Natural killer cell treated with Interleukin-12 subunit alpha and Interleukin-12 subunit beta and Interleukin-15 and Interleukin-18, amount 100 ng/mL, for 72 hours (primary cell): ENCODE results near the gene BTBD9. TPM values are rescaled to one million over a fixed set of nuclear protein-coding genes. Genes with fewer than 3 reads are reported as not detected.

Experiments
- ATAC-seq, 2 donors: fragments of 150-1000 bp; cut with Tn5 transposase in 1 of 2; sonication (Bioruptor Pico), chemical (Tn5 transposase) in 1 of 2; 2 replicates each; pipeline ENCODE4 v1.10.0; 2021
- DNase-seq: peaks from one replicate; pipeline ENCODE4 v3.0.0; 2022; ENCODE audit warnings: low spot score
- H3K27ac Mint-ChIP-seq, 2 donors: 1 replicate in 1 of 2; 2 replicates in 1 of 2; pipeline ENCODE4 v1.8.0; 2022; ENCODE audit warnings: mixed read lengths in 2 of 2, mild to moderate bottlenecking in 1 of 2, moderate library complexity in 1 of 2
- H3K27me3 Mint-ChIP-seq, 2 donors: 1 replicate in 1 of 2; 2 replicates in 1 of 2; pipeline ENCODE4 v1.8.0; 2022; ENCODE audit warnings: mixed read lengths in 2 of 2
- H3K36me3 Mint-ChIP-seq: one replicate; pipeline ENCODE4 v1.8.0; 2022; ENCODE audit warnings: mixed read lengths
- H3K4me1 Mint-ChIP-seq, 2 donors: 1 replicate in 1 of 2; 2 replicates in 1 of 2; pipeline ENCODE4 v1.8.0; 2022; ENCODE audit warnings: low read depth in 2 of 2, mixed read lengths in 2 of 2, mild to moderate bottlenecking in 1 of 2
- H3K4me3 Mint-ChIP-seq: one replicate; pipeline ENCODE4 v1.8.0; 2022; ENCODE audit warnings: mixed read lengths
- H3K9me3 Mint-ChIP-seq: 2 replicates; pipeline ENCODE4 v1.8.0; 2022; ENCODE audit warnings: mixed read lengths
- total RNA-seq, 2 donors: library from RNA; stranded (reverse); gene quantifications; one replicate each; pipeline ENCODE4 v1.2.3, GENCODE V29; 2022

Gene BTBD9
- total RNA-seq, 2 donors from 2014 or later = 27.7 to 34.2 TPM

GRCh38 chr6:38213251-38213658, 426.5 kb downstream of the BTBD9 start:
- no peaks in the 10 kb centered on the region for H3K9me3 Mint-ChIP-seq
- no peak for ATAC-seq
- H3K4me1 Mint-ChIP-seq = peaks cover 4 to 6% of the 10 kb centered on the region in 2 donors
- no peak overlapping the region for H3K27ac Mint-ChIP-seq
- no peaks in the 10 kb centered on the region for H3K36me3 Mint-ChIP-seq
- H3K4me3 Mint-ChIP-seq = no peak overlapping the region
- no peak for DNase-seq
- H3K27me3 Mint-ChIP-seq = no peaks in the 10 kb centered on the region

DNA sequence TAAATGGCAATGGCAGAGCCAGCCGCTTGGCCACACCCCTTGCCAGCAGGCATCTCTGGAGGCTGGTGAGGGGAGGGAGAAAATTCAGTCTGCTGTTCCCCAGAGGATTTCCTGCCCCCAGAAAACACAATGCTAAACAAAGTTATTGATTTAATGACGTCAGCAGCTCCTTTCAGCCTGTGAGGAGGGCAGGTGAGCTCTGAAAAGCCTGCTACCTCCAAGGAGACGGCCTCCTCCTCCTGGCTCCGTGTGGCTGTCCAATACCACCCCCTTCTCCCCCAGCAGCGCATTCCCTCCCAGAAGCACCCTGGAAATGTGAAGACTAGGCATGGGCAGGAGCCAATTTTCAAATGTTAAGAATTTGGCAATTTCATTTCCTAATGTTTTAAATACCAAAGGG, 427.1 kb downstream of the BTBD9 start:
- ATAC-seq (no peak), DNase-seq (no peak)
- peaks cover 4 to 6% of the 10 kb centered on the region in 2 donors for H3K4me1 Mint-ChIP-seq
- no peak overlapping the region for H3K27ac Mint-ChIP-seq
- no peak overlapping the region for H3K4me3 Mint-ChIP-seq
- H3K9me3 Mint-ChIP-seq = no peaks in the 10 kb centered on the region
- no peaks in the 10 kb centered on the region for H3K27me3 Mint-ChIP-seq
- H3K36me3 Mint-ChIP-seq = no peaks in the 10 kb centered on the region

GRCh38 chr6:38212116-38212515, 427.6 kb downstream of the BTBD9 start:
- Mint-ChIP-seq H3K4me1 (peaks cover 4 to 6% of the 10 kb centered on the region in 2 donors), H3K36me3 (no peaks in the 10 kb centered on the region), H3K9me3 (no peaks in the 10 kb centered on the region), H3K4me3 (no peak overlapping the region), H3K27me3 (no peaks in the 10 kb centered on the region), H3K27ac (no peak overlapping the region)
- no peak for DNase-seq
- ATAC-seq = no peak

- Mint-ChIP-seq H3K27ac (peak overlapping the region in 1 of 2 donors; percentile 7), H3K4me1 (peaks cover 4 to 6% of the 10 kb centered on the region in 2 donors), H3K36me3 (no peaks in the 10 kb centered on the region), H3K9me3 (no peaks in the 10 kb centered on the region), H3K27me3 (no peaks in the 10 kb centered on the region), H3K4me3 (no peak overlapping the region)
- no peak for ATAC-seq
- DNase-seq = no peak
Measured at GRCh38 chr6:38209371-38210260, 430.1 kb downstream of the BTBD9 start.

DNA sequence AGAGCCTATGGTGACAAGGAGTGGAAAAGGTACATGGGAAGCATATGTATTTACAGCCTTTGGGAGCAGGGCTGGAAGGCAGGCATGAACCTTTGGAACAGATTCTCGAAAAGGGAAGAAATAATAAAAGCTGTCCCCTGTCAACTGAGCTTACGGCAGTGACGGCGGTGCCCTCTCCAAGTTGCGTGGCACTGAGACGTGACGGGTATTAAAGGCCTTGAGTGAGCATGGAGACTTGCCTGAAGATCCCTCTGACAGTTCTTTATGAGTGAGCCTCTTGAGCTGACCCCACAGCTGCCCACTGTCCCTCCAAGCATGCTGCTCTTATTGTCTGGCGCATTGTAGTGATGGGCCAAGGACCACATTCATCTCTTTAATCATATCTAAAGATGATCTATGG, 431.7 kb downstream of the BTBD9 start:
- no peak for DNase-seq
- Mint-ChIP-seq H3K27me3 (no peaks in the 10 kb centered on the region), H3K4me1 (peaks cover 4 to 6% of the 10 kb centered on the region in 2 donors), H3K36me3 (no peaks in the 10 kb centered on the region), H3K4me3 (no peak overlapping the region), H3K9me3 (no peaks in the 10 kb centered on the region), H3K27ac (no peak overlapping the region)
- no peak for ATAC-seq

DNA sequence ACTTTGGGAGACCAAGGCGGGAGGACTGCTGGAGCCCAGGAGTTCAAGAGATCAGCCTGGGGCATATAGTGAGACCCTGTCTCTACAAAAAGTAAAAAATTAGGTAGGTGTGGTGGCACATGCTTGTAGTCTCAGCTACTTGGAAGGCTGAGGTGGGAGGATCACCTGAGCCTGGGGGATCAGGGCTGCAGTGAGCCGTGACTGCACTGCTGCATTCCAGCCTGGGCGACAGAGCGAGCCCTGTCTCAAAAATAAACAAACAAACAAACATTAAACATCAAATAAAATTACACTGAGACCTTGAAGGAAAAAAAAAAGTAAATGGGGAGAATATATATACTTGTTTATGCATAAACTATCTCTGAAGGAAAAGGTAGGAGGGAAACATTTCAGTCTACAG, 432.4 kb downstream of the BTBD9 start:
- H3K27me3 Mint-ChIP-seq = no peaks in the 10 kb centered on the region
- H3K4me3 Mint-ChIP-seq = no peak overlapping the region
- H3K9me3 Mint-ChIP-seq = no peaks in the 10 kb centered on the region
- no peaks in the 10 kb centered on the region for H3K36me3 Mint-ChIP-seq
- no peak overlapping the region for H3K27ac Mint-ChIP-seq
- DNase-seq = no peak
- ATAC-seq = no peak
- H3K4me1 Mint-ChIP-seq = peaks cover 4 to 6% of the 10 kb centered on the region in 2 donors

DNA sequence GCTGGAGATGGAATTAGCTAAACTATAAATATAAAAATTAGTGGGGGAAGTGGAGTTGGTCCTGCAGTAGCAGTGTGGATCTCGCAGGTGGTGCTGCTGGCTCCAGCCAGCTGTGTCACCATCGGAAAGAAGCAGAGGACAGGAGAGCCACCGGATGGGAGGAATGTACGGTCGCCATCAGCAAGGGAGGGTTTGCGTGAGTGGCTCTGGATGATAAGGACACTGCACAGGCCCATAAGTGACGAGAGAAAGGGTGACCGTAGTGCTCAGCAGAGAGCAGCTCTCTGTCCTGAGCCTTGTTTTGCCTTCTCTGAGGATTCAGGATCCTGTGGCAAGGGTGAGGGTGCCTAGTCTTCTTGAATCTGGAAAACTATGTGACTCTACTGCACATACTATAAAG, 441.5 kb downstream of the BTBD9 start:
- H3K27me3 Mint-ChIP-seq = no peaks in the 10 kb centered on the region
- no peak overlapping the region for H3K27ac Mint-ChIP-seq
- ATAC-seq (no peak), DNase-seq (no peak)
- H3K36me3 Mint-ChIP-seq = no peaks in the 10 kb centered on the region
- H3K9me3 Mint-ChIP-seq = no peaks in the 10 kb centered on the region
- H3K4me1 Mint-ChIP-seq = peaks cover 5 to 8% of the 10 kb centered on the region in 2 donors
- H3K4me3 Mint-ChIP-seq = no peak overlapping the region

DNA sequence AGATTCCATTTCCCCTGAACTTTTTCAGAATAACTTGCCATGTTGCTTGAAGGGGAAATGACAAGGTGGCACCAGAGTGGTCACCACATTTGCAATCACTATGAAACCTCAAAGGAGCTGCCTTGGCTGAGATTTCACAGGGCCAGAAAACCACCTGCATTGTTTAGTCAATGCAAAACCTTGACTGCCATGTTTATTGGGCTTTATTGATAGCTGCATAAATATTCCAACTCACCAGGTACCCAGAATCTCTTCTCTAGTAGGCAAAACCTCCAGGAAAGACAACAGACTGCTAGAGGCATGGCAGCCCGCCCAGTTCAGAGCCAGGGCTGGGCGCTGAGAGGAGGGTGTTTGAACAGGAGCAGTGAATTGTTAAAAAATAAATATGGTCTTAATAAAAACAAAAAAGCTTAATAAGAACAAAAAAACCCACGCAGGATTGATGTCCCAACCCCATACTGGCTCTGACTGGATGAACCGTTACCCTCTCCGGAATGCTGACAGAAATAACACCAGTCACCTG, 444.6 kb downstream of the BTBD9 start:
- H3K4me3 Mint-ChIP-seq = no peak overlapping the region
- DNase-seq (no peak), ATAC-seq (no peak)
- H3K9me3 Mint-ChIP-seq = no peaks in the 10 kb centered on the region
- no peaks in the 10 kb centered on the region for H3K27me3 Mint-ChIP-seq
- no peak overlapping the region for H3K27ac Mint-ChIP-seq
- no peaks in the 10 kb centered on the region for H3K36me3 Mint-ChIP-seq
- H3K4me1 Mint-ChIP-seq = peaks cover 5 to 8% of the 10 kb centered on the region in 2 donors

DNA sequence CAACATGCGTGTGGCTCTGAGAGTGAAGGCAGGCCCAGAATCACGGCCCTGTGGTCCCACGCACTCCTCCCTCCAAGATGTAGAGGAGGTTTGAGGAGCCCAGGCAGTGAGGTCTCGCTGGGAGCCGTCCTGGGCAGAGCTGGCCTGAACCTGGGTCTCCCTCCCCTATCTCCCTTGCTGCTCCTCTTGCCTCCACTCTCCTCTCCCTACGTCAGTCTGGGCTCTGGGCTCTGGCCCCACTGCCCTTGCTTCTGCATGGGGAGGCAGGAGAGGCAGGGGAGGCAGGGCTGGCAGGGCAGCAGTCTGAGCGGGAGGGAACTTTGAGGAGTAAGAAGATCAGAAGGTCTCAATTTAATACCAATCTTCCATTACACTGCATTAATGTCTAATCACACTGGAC, 445.1 kb downstream of the BTBD9 start:
- no peaks in the 10 kb centered on the region for H3K27me3 Mint-ChIP-seq
- H3K4me3 Mint-ChIP-seq = no peak overlapping the region
- no peak overlapping the region for H3K27ac Mint-ChIP-seq
- no peaks in the 10 kb centered on the region for H3K36me3 Mint-ChIP-seq
- ATAC-seq (peak in 1 of 2 donors; percentile 52), DNase-seq (no peak)
- H3K4me1 Mint-ChIP-seq = peaks cover 5 to 8% of the 10 kb centered on the region in 2 donors
- no peaks in the 10 kb centered on the region for H3K9me3 Mint-ChIP-seq

- H3K9me3 Mint-ChIP-seq = no peaks in the 10 kb centered on the region
- no peaks in the 10 kb centered on the region for H3K36me3 Mint-ChIP-seq
- H3K27ac Mint-ChIP-seq = no peak overlapping the region
- DNase-seq (no peak), ATAC-seq (no peak)
- H3K4me3 Mint-ChIP-seq = no peak overlapping the region
- H3K27me3 Mint-ChIP-seq = no peaks in the 10 kb centered on the region
- peaks cover 5 to 8% of the 10 kb centered on the region in 2 donors for H3K4me1 Mint-ChIP-seq
Measured at GRCh38 chr6:38194282-38194572, 445.5 kb downstream of the BTBD9 start.

DNA sequence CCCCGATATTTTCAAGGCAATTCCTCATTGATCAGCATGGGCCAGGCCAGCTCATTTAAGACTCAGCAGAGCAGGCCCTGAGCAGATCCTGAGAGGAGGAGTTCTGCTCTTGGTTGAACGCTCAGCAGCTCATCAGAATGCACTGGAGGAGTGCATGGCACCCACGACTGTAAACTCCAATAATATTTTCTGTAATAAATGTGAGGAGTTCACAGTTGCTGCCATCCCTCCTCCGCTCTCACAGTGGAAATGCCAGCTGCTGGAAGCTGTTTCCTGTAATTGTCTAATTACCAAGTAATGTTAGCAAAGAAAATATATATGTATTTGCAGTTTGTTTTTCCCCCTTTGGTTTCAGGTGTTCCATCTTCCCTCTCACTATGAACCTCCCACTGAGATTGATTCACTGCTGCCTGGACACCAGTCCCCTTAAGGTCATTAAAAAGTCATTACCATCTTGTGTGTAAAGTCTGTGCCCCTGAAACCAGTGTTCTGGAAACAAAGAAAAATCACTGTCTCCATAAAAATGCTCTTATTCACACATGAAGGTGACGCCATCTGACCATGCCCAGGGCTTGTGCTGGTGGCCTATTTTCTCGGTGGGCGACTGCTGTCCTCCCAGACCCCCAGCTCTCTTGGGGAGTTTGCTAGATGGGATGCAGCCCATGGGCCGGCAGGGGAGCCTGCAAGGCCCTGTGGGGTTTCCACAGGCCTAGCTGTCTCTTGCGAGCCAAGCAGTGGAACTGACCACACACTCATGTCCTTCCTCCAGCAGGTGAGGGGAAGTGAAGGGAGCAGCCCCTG, 446.0 kb downstream of the BTBD9 start:
- Mint-ChIP-seq H3K27ac (no peak overlapping the region), H3K4me3 (no peak overlapping the region), H3K36me3 (no peaks in the 10 kb centered on the region), H3K27me3 (no peaks in the 10 kb centered on the region), H3K4me1 (peaks cover 5 to 8% of the 10 kb centered on the region in 2 donors), H3K9me3 (no peaks in the 10 kb centered on the region)
- ATAC-seq = peak in 1 of 2 donors; percentile 36
- no peak for DNase-seq

GRCh38 chr6:38193051-38193450, 446.7 kb downstream of the BTBD9 start:
- Mint-ChIP-seq H3K27ac (no peak overlapping the region), H3K9me3 (no peaks in the 10 kb centered on the region), H3K4me1 (peaks cover 5 to 8% of the 10 kb centered on the region in 2 donors), H3K4me3 (no peak overlapping the region), H3K27me3 (no peaks in the 10 kb centered on the region), H3K36me3 (no peaks in the 10 kb centered on the region)
- ATAC-seq (no peak), DNase-seq (no peak)

DNA sequence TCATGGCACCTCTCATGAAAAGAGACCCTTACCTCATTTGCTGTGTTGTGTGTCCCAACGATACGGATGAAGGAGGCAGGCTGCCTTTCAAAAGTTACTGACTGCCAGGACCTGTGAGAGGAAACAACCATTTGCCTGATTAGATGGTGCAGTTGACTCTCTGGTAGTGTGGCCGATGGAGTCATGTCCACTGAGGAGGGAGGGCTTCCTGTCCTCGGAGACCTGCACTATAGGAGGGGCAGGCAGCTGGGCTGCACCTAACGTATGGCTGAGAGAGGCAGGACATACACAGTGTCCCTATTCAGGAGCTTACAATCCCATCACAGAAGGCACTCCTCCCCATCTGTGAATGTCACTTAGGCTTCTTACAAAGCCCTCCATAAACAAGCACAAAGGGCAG, 447.2 kb downstream of the BTBD9 start:
- Mint-ChIP-seq H3K27ac (no peak overlapping the region), H3K4me1 (peaks cover 5 to 8% of the 10 kb centered on the region in 2 donors), H3K27me3 (no peaks in the 10 kb centered on the region), H3K9me3 (no peaks in the 10 kb centered on the region), H3K4me3 (no peak overlapping the region), H3K36me3 (no peaks in the 10 kb centered on the region)
- no peak for DNase-seq
- no peak for ATAC-seq

GRCh38 chr6:38192011-38192410, 447.7 kb downstream of the BTBD9 start:
- Mint-ChIP-seq H3K4me1 (peaks cover 7 to 8% of the 10 kb centered on the region in 2 donors), H3K27me3 (no peaks in the 10 kb centered on the region), H3K27ac (no peak overlapping the region), H3K36me3 (no peaks in the 10 kb centered on the region), H3K9me3 (no peaks in the 10 kb centered on the region), H3K4me3 (no peak overlapping the region)
- DNase-seq = no peak
- peak in 1 of 2 donors; percentile 34 for ATAC-seq
